ENCODE data around the gene FKRP.

DNA sequence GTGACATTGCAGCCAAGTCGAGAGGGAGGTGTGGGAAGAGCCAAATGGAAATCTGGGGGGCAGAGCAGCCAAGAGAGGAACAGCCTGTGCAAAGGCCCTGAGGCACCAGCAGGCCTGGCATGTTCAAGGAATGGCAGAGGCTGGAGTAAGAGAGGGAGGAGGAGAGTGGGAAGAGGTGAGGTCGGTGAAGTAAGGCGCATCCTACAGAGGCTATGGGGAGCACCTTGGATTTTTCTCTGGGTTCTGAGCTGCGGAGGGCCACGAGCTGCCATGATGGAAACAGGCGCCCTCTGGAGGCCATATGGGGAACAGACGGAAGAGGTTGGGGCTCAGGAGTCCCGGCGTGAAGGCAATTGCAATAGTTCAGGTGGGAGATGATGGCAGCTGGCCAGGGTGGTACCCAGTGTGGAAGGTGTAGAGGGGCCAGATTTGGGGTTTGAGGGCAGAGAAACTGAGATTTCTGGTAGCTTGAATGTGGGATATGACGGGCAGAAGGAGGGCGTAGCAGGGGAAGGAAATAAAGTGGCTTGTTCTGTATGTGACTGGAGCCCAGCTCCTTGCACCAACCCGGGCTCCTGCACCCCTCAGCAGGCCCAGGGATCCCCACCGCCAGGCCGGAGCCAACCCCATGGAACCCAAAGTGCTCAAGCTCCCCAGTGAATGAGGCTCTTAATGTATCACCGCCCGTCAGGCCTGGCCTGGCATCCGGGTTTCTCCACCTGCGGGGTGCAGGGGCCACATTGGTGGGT lies 20.9 kb downstream of the FKRP start:
- TF ChIP-seq, protein P1, sequence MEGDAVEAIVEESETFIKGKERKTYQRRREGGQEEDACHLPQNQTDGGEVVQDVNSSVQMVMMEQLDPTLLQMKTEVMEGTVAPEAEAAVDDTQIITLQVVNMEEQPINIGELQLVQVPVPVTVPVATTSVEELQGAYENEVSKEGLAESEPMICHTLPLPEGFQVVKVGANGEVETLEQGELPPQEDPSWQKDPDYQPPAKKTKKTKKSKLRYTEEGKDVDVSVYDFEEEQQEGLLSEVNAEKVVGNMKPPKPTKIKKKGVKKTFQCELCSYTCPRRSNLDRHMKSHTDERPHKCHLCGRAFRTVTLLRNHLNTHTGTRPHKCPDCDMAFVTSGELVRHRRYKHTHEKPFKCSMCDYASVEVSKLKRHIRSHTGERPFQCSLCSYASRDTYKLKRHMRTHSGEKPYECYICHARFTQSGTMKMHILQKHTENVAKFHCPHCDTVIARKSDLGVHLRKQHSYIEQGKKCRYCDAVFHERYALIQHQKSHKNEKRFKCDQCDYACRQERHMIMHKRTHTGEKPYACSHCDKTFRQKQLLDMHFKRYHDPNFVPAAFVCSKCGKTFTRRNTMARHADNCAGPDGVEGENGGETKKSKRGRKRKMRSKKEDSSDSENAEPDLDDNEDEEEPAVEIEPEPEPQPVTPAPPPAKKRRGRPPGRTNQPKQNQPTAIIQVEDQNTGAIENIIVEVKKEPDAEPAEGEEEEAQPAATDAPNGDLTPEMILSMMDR (conservative IDR thresholded peaks at IDR 0.05; ENCODE audit: low read depth, low read length) = peak; percentile 83
- no peak for TF ChIP-seq EZH2 (IDR thresholded peaks at IDR 0.05; ENCODE audit: low read length, unreplicated experiment)
- no peak for TF ChIP-seq EZH2phosphoT487 (IDR thresholded peaks at IDR 0.05; ENCODE audit: borderline replicate concordance, low read length)

Measured in PC-3 (cell line).